Esophagus muscularis mucosa (tissue), 3 donors: ENCODE results near the gene ATP11A.

Experiments used
- POLR2A ChIP-seq: fragments of 450-650 bp; IDR thresholded peaks from one replicate; pipeline ENCODE4 v1.6.1; 2017; ENCODE audit warnings: antibody characterized with exemption, moderate library complexity, mild to moderate bottlenecking, low read depth
- TF ChIP-seq, protein P1 (sequence below), 3 experiments: fragments of 200-600 bp in 2 of 3; fragments of 450-650 bp in 1 of 3; sonication (generic) in 2 of 3; IDR thresholded peaks; one replicate each; pipeline ENCODE4 v1.5.1; 2017 to 2019; ENCODE audit warnings: antibody characterized with exemption in 3 of 3, mild to moderate bottlenecking in 2 of 3, moderate library complexity in 1 of 3

DNA sequence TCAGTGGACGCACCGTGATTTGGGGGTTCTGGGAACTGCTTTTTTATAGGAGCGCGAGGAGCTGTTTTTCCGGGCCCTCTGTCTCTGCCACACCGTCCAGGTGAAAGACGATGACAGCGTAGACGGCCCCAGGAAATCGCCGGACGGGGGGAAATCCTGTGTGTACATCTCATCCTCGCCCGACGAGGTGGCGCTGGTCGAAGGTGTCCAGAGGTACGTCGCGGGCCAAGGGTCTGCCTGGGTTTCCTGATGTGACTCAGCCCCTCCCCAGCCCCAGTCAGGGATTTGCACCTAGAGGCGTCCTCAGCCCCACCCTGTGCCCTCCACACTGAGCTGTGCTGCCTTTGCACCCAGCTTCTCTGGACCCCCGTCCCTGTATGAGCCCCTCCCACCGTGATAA, 143.0 kb downstream of the ATP11A start:
- TF ChIP-seq, protein P1, sequence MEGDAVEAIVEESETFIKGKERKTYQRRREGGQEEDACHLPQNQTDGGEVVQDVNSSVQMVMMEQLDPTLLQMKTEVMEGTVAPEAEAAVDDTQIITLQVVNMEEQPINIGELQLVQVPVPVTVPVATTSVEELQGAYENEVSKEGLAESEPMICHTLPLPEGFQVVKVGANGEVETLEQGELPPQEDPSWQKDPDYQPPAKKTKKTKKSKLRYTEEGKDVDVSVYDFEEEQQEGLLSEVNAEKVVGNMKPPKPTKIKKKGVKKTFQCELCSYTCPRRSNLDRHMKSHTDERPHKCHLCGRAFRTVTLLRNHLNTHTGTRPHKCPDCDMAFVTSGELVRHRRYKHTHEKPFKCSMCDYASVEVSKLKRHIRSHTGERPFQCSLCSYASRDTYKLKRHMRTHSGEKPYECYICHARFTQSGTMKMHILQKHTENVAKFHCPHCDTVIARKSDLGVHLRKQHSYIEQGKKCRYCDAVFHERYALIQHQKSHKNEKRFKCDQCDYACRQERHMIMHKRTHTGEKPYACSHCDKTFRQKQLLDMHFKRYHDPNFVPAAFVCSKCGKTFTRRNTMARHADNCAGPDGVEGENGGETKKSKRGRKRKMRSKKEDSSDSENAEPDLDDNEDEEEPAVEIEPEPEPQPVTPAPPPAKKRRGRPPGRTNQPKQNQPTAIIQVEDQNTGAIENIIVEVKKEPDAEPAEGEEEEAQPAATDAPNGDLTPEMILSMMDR (IDR thresholded peaks at IDR 0.05) = no peak
- no peak for TF ChIP-seq POLR2A
